ENCODE results near the gene LATS2.
"Not testable (repeated sequence)": the region's sequence is repeated elsewhere in the genome, so short reads cannot be mapped to it uniquely, and the experiment has no call there.

Gene LATS2

GRCh38 chr13:20961663-20962062, 99.7 kb downstream of the LATS2 start:
- not testable (repeated sequence) for H3K36me3 ChIP-seq (ENCODE audit: insufficient read depth, low read depth, low read length); H3K27ac ChIP-seq (ENCODE audit: low read length); H3K9me3 ChIP-seq (ENCODE audit: insufficient read depth, low read depth, low read length); H3K9ac ChIP-seq (ENCODE audit: low read depth, low read length); H3K4me1 ChIP-seq (ENCODE audit: insufficient read depth, low read length); H3K4me3 ChIP-seq (ENCODE audit: low read length); H3K27me3 ChIP-seq (ENCODE audit: insufficient read depth, low read length)

DNA sequence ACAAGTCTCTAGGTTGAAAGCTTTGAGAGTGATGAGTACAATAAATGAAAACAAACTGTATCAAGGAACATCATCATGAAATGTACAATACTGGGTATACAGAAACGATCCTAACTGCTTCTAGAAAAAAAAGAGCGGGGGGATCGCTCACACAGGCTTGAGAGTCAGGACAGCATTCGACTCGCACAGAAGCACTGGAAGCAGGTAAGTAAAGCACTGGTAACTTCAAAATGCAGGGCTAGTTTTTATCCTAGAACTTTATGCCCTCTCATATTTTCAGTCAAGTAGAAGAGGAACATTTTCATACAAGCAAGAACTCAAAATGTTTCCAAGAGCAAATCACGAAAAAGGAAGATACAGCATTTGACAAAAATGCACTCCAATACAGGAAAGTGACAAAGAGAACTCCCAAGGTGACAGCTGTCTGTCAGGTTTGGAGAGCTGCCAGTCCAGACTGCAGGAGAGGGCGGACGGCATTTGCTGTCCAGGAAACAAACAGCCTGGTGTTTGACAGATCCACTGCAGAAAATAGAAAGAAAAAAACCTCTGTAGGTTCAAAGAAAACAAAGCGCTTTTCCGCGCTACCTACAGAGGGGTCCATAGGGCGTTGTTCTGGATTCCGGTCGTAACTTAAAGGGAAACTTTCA, 100.6 kb downstream of the LATS2 start:
- Histone ChIP-seq H3K4me3 (ENCODE audit: low read length) (no peak overlapping the region), H3K27me3 (ENCODE audit: insufficient read depth, low read length) (no peaks in the 10 kb centered on the region), H3K36me3 (ENCODE audit: insufficient read depth, low read depth, low read length) (no peaks in the 10 kb centered on the region), H3K9me3 (ENCODE audit: insufficient read depth, low read depth, low read length) (no peaks in the 10 kb centered on the region), H3K27ac (ENCODE audit: low read length) (no peak overlapping the region), H3K9ac (ENCODE audit: low read depth, low read length) (no peak overlapping the region), H3K4me1 (ENCODE audit: insufficient read depth, low read length) (no peaks in the 10 kb centered on the region)

DNA sequence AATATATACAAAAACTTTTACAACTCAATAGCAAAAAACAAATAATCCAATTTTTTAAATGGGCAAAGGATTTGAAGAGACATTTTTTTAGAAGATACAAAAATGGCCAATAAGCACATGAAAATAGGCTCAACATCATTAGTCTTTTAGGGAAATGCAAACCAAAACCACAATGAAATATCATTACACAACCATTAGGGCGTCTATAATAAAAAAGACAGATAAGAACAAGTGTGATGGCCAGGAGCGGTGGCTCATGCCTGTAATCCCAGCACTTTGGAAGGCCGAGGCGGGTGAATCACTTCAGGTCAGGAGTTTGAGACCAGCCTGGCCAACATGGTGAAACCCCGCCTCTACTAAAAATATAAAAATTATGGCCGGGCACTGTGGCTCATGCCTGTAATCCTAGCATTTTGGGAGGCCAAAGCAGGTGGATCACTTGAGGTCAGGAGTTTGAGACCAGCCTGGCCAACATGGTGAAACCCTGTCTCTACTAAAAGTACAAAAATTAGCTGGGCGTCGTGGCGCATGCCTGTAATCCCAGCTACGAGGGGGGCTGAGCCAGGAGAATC, 104.3 kb downstream of the LATS2 start:
- H3K4me1 ChIP-seq (ENCODE audit: insufficient read depth, low read length); H3K4me3 ChIP-seq (ENCODE audit: low read length); H3K27ac ChIP-seq (ENCODE audit: low read length); H3K36me3 ChIP-seq (ENCODE audit: insufficient read depth, low read depth, low read length); H3K27me3 ChIP-seq (ENCODE audit: insufficient read depth, low read length); H3K9ac ChIP-seq (ENCODE audit: low read depth, low read length); H3K9me3 ChIP-seq (ENCODE audit: insufficient read depth, low read depth, low read length): not testable (repeated sequence)

DNA sequence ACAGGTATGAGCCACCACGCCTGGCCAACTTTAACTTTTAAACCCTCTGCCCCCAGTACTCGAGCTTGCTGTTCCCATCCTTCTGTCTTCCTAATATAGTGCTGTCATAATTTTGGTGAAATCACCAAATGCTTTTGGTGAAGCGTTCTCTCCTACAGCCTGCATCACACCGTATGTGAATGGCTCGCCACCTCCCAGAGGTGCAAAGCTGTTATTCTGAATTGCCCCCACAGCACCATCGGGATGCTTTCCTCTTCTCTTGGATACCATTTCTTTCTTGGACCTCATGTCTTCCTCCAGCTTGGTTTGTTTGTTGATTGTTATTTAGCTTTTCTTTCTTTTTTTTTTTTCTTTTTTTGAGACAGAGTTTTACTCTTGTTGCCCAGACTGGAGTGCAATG, 105.9 kb downstream of the LATS2 start:
- H3K36me3 ChIP-seq (ENCODE audit: insufficient read depth, low read depth, low read length) = no peaks in the 10 kb centered on the region
- no peaks in the 10 kb centered on the region; the same call in 1 of the 2 replicates for H3K4me1 ChIP-seq (ENCODE audit: insufficient read depth, low read length)
- no peak overlapping the region for H3K27ac ChIP-seq (ENCODE audit: low read length)
- H3K9me3 ChIP-seq (ENCODE audit: insufficient read depth, low read depth, low read length) = no peaks in the 10 kb centered on the region
- H3K9ac ChIP-seq (ENCODE audit: low read depth, low read length) = no peak overlapping the region
- H3K4me3 ChIP-seq (ENCODE audit: low read length) = no peak overlapping the region
- H3K27me3 ChIP-seq (ENCODE audit: insufficient read depth, low read length) = no peaks in the 10 kb centered on the region

- no peaks in the 10 kb centered on the region for H3K9me3 ChIP-seq (ENCODE audit: insufficient read depth, low read depth, low read length)
- no peaks in the 10 kb centered on the region for H3K36me3 ChIP-seq (ENCODE audit: insufficient read depth, low read depth, low read length)
- H3K27me3 ChIP-seq (ENCODE audit: insufficient read depth, low read length) = no peaks in the 10 kb centered on the region
- no peak overlapping the region for H3K9ac ChIP-seq (ENCODE audit: low read depth, low read length)
- no peaks in the 10 kb centered on the region; the same call in 1 of the 2 replicates for H3K4me1 ChIP-seq (ENCODE audit: insufficient read depth, low read length)
- no peak overlapping the region for H3K4me3 ChIP-seq (ENCODE audit: low read length)
- no peak overlapping the region for H3K27ac ChIP-seq (ENCODE audit: low read length)
Measured at GRCh38 chr13:20953245-20953931, 108.0 kb downstream of the LATS2 start.

- H3K27ac ChIP-seq (ENCODE audit: low read length) = no peak overlapping the region
- H3K9ac ChIP-seq (ENCODE audit: low read depth, low read length) = no peak overlapping the region
Measured at GRCh38 chr13:20952838-20953237, 108.5 kb downstream of the LATS2 start.

GRCh38 chr13:20948001-20948400, 113.4 kb downstream of the LATS2 start:
- not testable (repeated sequence) for H3K4me3 ChIP-seq (ENCODE audit: low read length); H3K9me3 ChIP-seq (ENCODE audit: insufficient read depth, low read depth, low read length); H3K36me3 ChIP-seq (ENCODE audit: insufficient read depth, low read depth, low read length); H3K4me1 ChIP-seq (ENCODE audit: insufficient read depth, low read length); H3K27ac ChIP-seq (ENCODE audit: low read length); H3K9ac ChIP-seq (ENCODE audit: low read depth, low read length)
- peaks cover 14% of the 10 kb centered on the region for H3K27me3 ChIP-seq (ENCODE audit: insufficient read depth, low read length)

More at GRCh38 chr13:20952838-20953237, 108.5 kb downstream of the LATS2 start:
- Histone ChIP-seq H3K9me3 (ENCODE audit: insufficient read depth, low read depth, low read length) (no peaks in the 10 kb centered on the region), H3K36me3 (ENCODE audit: insufficient read depth, low read depth, low read length) (no peaks in the 10 kb centered on the region), H3K4me1 (ENCODE audit: insufficient read depth, low read length) (no peaks in the 10 kb centered on the region; the same call in 1 of the 2 replicates), H3K27me3 (ENCODE audit: insufficient read depth, low read length) (no peaks in the 10 kb centered on the region), H3K4me3 (ENCODE audit: low read length) (no peak overlapping the region)

- peaks cover 14% of the 10 kb centered on the region for H3K27me3 ChIP-seq (ENCODE audit: insufficient read depth, low read length)
- H3K9me3 ChIP-seq (ENCODE audit: insufficient read depth, low read depth, low read length) = no peaks in the 10 kb centered on the region
- no peak overlapping the region for H3K27ac ChIP-seq (ENCODE audit: low read length)
- peak overlapping the region; percentile 30; the same call in 1 of the 2 replicates for H3K4me3 ChIP-seq (ENCODE audit: low read length)
- H3K36me3 ChIP-seq (ENCODE audit: insufficient read depth, low read depth, low read length) = no peaks in the 10 kb centered on the region
- no peak overlapping the region for H3K9ac ChIP-seq (ENCODE audit: low read depth, low read length)
- no peaks in the 10 kb centered on the region for H3K4me1 ChIP-seq (ENCODE audit: insufficient read depth, low read length)
Measured at GRCh38 chr13:20945952-20946383, 115.4 kb downstream of the LATS2 start.

- H3K4me3 ChIP-seq (ENCODE audit: low read length) = no peak overlapping the region
- H3K27me3 ChIP-seq (ENCODE audit: insufficient read depth, low read length) = peaks cover 14% of the 10 kb centered on the region
- H3K27ac ChIP-seq (ENCODE audit: low read length) = no peak overlapping the region
- H3K9me3 ChIP-seq (ENCODE audit: insufficient read depth, low read depth, low read length) = no peaks in the 10 kb centered on the region
- H3K9ac ChIP-seq (ENCODE audit: low read depth, low read length) = no peak overlapping the region
- no peaks in the 10 kb centered on the region for H3K36me3 ChIP-seq (ENCODE audit: insufficient read depth, low read depth, low read length)
- peaks cover 7% of the 10 kb centered on the region; the same call in 1 of the 2 replicates for H3K4me1 ChIP-seq (ENCODE audit: insufficient read depth, low read length)
Measured at GRCh38 chr13:20942938-20943559, 118.3 kb downstream of the LATS2 start.

DNA sequence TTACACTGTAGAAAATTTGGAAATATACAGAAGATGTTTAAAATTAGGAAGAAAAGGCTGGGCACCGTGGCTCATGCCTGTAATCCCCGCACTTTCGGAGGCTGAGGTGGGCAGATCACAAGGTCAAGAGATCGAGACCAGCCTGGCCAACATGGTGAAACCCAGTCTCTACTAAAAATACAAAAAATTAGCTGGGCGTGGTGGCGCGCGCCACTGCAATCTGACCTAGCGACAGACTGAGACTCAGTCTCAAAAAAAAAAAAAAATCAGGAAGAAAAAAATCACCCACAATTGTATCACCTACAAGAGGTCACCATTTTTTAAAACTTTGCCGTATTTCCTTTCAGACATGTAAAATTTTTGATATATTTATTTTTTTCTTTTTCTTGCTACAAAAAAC, 120.9 kb downstream of the LATS2 start:
- H3K9me3 ChIP-seq (ENCODE audit: insufficient read depth, low read depth, low read length); H3K27ac ChIP-seq (ENCODE audit: low read length); H3K4me1 ChIP-seq (ENCODE audit: insufficient read depth, low read length); H3K36me3 ChIP-seq (ENCODE audit: insufficient read depth, low read depth, low read length); H3K27me3 ChIP-seq (ENCODE audit: insufficient read depth, low read length); H3K4me3 ChIP-seq (ENCODE audit: low read length); H3K9ac ChIP-seq (ENCODE audit: low read depth, low read length): not testable (repeated sequence)

DNA sequence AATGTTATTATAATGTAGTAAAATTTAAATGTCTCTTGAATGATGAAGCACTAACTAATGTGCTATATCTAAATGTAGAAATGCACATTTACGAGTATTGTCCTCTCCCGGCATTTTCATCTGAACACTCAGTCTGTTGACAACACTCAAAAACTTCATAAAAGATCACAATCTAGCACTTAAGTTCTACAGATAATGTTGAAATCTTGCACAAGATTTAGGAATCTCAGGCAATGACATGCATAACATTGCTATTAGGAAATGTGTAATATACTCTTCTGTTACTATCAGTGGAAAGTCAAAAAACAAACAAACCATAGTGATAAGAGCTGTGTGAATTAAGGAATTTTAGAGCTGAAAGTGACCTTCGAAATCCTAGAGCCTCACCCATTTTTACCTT, 121.3 kb downstream of the LATS2 start:
- Histone ChIP-seq H3K4me3 (ENCODE audit: low read length) (no peak overlapping the region), H3K9me3 (ENCODE audit: insufficient read depth, low read depth, low read length) (no peaks in the 10 kb centered on the region), H3K27ac (ENCODE audit: low read length) (no peak overlapping the region), H3K9ac (ENCODE audit: low read depth, low read length) (no peak overlapping the region), H3K4me1 (ENCODE audit: insufficient read depth, low read length) (peaks cover 7% of the 10 kb centered on the region; the same call in 1 of the 2 replicates), H3K36me3 (ENCODE audit: insufficient read depth, low read depth, low read length) (no peaks in the 10 kb centered on the region), H3K27me3 (ENCODE audit: insufficient read depth, low read length) (0 out of 2 replicates have a peak, but pooled peaks cover under 1% of the 10 kb centered on the region)
